ENCODE results near the gene PAPOLB. TPM values are rescaled to one million over a fixed set of nuclear protein-coding genes. Genes with fewer than 3 reads are reported as not detected.

PAPOLB gene
- total RNA-seq, 4 donors from 2014 or later, result 0.11 to 0.30 TPM; not detected in 2

DNA sequence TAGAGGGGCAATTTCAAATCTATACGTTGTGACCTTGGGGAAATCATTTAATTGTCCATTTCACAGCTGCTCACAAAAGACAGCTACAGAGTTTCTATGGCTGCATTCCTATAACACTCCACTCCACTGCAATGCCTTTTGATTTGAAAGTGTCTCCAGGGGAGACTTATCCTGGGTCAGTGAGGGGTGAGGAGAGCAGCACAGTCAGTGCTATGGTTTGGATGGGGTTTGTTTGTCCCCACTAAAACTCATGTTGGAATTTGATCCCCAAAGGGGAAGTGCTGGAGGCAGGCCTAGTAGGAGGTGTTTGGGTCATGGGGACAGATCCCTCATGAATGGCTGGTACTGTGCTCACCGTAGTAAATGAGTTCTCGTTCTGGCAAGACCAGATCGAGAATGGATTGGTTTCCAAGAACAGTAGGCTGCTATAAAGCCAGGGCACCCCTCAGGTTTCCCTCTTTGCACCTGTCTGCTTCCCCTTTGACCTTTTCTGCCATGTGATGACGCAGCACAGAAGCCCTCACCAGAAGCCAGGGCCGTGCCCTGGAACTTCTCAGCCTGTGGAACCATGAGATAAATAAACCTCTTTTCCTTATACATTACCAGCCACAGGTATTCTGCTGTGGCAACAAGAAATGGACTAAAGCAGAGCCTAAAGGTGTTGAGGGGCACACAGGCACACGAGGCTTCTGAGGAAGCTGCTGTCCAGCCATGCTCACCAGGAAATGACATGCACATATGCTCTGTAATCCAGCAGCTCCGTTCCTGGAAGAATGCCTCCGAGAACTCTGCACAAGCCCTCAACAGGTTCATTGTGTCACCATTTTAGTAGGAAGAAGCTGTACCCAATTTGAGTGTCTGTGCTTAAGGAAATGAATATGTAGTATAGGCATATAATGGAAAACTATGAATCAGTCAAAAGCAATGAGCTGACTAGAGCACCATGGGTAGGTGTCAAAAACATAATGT lies 5.0 kb upstream of the PAPOLB start:
- Histone ChIP-seq H3K27ac (no peak overlapping the region), H3K4me1 (no peaks in the 10 kb centered on the region), H3K4me3 (no peak overlapping the region), H3K27me3 (peaks cover 14% of the 10 kb centered on the region), H3K36me3 (no peaks in the 10 kb centered on the region), H3K9me3 (no peaks in the 10 kb centered on the region)
- no peak for DNase-seq (ENCODE audit: low spot score in 2 of 2)
- WGBS, result 84% methylated on average over 9 of the region's 9 CpGs
- TF ChIP-seq EP300 (IDR thresholded peaks at IDR 0.05), result no peak
- TF ChIP-seq POLR2A (IDR thresholded peaks at IDR 0.05), result no peak
- TF ChIP-seq, protein P1, sequence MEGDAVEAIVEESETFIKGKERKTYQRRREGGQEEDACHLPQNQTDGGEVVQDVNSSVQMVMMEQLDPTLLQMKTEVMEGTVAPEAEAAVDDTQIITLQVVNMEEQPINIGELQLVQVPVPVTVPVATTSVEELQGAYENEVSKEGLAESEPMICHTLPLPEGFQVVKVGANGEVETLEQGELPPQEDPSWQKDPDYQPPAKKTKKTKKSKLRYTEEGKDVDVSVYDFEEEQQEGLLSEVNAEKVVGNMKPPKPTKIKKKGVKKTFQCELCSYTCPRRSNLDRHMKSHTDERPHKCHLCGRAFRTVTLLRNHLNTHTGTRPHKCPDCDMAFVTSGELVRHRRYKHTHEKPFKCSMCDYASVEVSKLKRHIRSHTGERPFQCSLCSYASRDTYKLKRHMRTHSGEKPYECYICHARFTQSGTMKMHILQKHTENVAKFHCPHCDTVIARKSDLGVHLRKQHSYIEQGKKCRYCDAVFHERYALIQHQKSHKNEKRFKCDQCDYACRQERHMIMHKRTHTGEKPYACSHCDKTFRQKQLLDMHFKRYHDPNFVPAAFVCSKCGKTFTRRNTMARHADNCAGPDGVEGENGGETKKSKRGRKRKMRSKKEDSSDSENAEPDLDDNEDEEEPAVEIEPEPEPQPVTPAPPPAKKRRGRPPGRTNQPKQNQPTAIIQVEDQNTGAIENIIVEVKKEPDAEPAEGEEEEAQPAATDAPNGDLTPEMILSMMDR (IDR thresholded peaks at IDR 0.05), result no peak
- no peak for TF ChIP-seq POLR2AphosphoS5 (IDR thresholded peaks at IDR 0.05)

DNA sequence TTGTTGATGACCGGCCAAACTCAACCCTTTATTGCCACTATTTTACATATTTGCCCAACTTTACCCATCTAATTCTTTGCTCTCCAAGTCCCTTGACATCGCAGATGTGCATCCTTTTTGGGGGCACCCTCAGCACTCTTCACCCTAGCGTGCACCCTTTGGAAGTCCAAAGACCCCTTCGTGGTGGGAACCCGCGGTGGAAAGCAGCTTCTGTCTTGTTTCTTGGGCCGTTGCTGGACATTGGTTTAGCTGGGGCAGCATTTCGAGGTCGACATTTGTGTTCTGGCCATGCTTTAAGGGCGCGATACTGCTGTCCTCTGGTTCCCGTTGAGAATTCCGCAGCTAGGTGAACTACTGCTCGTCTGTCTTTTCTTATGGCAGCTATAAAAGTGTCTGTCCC lies 326 bp upstream of the PAPOLB start:
- Histone ChIP-seq H3K9me3 (no peaks in the 10 kb centered on the region), H3K27me3 (peaks cover 19% of the 10 kb centered on the region), H3K4me3 (peak overlapping the region; percentile 40), H3K36me3 (no peaks in the 10 kb centered on the region), H3K4me1 (no peaks in the 10 kb centered on the region), H3K27ac (no peak overlapping the region)
- no peak for DNase-seq (ENCODE audit: low spot score in 2 of 2)
- WGBS, result 79% methylated on average over 14 of the region's 14 CpGs
- TF ChIP-seq, protein P1 (IDR thresholded peaks at IDR 0.05), result no peak
- TF ChIP-seq POLR2AphosphoS5 (IDR thresholded peaks at IDR 0.05), result no peak
- TF ChIP-seq POLR2A (IDR thresholded peaks at IDR 0.05), result no peak
- TF ChIP-seq EP300 (IDR thresholded peaks at IDR 0.05), result no peak

DNA sequence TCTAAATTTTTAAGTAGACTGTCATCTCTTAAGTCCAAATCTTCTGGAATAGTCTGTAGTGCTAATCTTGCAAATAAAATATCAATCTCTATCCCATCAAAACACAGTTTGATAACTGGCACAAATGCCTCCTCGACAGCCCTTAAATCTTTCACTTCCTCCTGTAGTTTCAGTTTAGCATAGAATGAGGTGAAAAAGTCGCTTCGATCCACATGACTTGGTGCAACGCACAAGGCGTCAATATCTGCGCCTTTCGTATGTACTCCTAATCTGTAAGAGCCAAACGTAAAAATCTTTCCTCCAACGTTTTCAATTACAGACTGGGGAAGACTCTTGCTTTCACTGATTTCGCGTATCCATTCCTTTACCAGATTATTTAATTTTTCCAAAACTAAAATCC lies 603 bp downstream of the PAPOLB start:
- DNase-seq (ENCODE audit: low spot score in 2 of 2), result no peak
- H3K27ac ChIP-seq, result no peak overlapping the region
- H3K27me3 ChIP-seq, result peaks cover 19% of the 10 kb centered on the region
- no peaks in the 10 kb centered on the region for H3K4me1 ChIP-seq
- no peaks in the 10 kb centered on the region for H3K36me3 ChIP-seq
- H3K4me3 ChIP-seq, result peak overlapping the region; percentile 40
- 85% methylated on average over 11 of the region's 11 CpGs for WGBS
- no peak for TF ChIP-seq EP300 (IDR thresholded peaks at IDR 0.05)
- no peaks in the 10 kb centered on the region for H3K9me3 ChIP-seq

DNA sequence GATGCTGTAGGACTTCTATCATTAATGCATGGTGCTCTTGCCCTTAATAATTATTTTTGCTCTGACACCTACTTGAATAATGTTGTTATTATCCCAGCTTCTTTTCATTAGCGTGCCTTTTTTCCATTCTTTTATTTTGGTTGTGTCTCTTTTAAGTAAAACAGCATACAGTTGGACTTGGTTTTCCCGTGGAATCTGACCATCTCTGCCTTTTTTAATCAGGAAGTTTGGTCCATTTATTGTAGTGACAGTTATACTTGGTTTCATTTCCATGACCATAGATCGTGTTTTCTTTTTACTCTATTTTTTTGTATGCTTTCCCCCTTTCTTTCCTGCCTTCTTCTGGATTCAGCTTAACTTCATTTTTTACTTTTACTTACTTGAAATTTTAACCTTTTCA lies 4.6 kb downstream of the PAPOLB start:
- 89% methylated on average over 3 of the region's 3 CpGs for WGBS
- H3K9me3 ChIP-seq, result no peaks in the 10 kb centered on the region
- no peaks in the 10 kb centered on the region for H3K4me1 ChIP-seq
- no peak for TF ChIP-seq EP300 (IDR thresholded peaks at IDR 0.05)
- no peak for DNase-seq (ENCODE audit: low spot score in 2 of 2)
- no peak overlapping the region for H3K4me3 ChIP-seq
- H3K27me3 ChIP-seq, result peaks cover 8% of the 10 kb centered on the region
- H3K27ac ChIP-seq, result no peak overlapping the region
- H3K36me3 ChIP-seq, result no peaks in the 10 kb centered on the region

DNA sequence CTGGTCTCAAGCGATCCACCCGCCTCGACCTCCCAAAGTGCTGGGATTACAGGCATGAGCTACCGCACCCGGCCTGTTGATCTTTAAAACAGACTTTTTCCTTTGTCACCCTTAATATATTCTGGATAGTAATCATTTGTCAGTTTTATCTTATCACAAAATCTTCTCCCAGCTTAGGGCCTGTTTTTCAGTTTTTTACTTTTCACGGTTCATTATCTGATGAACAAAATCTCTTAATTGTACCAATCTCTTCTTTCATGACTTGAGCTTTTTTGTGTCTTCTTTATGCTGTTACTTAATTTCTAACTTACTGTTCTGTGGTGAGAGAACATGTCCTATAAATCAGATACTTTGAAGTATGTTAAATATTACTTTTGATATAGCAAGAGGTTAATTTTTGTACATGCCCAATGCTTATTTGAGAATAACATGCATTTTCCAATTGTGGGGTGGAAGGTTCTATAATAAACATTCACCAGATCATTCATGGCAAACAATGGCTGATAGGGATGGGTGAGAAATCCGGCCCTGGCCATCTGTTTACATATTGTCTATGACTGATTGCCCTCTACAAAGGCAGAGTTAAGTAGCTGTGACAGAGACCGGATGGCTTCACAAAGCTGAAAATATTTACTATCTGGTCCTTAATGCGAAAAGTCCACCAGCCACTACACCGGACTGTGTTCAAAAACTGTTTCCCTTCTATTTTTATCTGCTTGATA lies 5.3 kb downstream of the PAPOLB start:
- Histone ChIP-seq H3K9me3 (no peaks in the 10 kb centered on the region), H3K27me3 (peaks cover 2% of the 10 kb centered on the region), H3K4me3 (no peak overlapping the region), H3K36me3 (no peaks in the 10 kb centered on the region), H3K4me1 (no peaks in the 10 kb centered on the region), H3K27ac (no peak overlapping the region)
- TF ChIP-seq EP300 (IDR thresholded peaks at IDR 0.05) (no peak), POLR2AphosphoS5 (IDR thresholded peaks at IDR 0.05) (no peak), POLR2A (IDR thresholded peaks at IDR 0.05) (no peak)
- TF ChIP-seq, protein P1 (IDR thresholded peaks at IDR 0.05), result no peak
- DNase-seq (ENCODE audit: low spot score in 2 of 2), result no peak
- WGBS, result 84% methylated on average over 10 of the region's 10 CpGs

DNA sequence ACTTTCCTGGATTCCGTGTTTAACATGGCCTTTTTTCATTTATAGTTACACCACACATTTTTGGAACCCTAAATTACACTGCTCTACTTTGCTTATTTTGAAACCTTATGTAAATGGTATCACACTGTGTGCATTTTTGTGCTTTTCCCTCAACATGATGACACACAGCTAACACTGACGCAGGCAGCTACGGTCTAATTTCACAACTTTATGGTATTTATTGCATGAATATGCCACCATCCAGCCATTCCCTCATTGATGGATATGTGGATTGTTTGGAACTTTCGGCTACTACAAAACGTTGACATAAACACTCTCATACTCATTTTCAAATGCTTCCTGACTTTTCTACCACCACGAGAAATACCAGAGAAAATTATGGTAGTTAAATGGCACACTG lies 6.9 kb downstream of the PAPOLB start:
- TF ChIP-seq POLR2AphosphoS5 (IDR thresholded peaks at IDR 0.05) (no peak), POLR2A (IDR thresholded peaks at IDR 0.05) (no peak), EP300 (IDR thresholded peaks at IDR 0.05) (no peak)
- TF ChIP-seq, protein P1 (IDR thresholded peaks at IDR 0.05), result no peak
- no peak overlapping the region for H3K27ac ChIP-seq
- no peaks in the 10 kb centered on the region for H3K36me3 ChIP-seq
- WGBS, result 88% methylated on average over 6 of the region's 6 CpGs
- H3K4me3 ChIP-seq, result no peak overlapping the region
- H3K4me1 ChIP-seq, result no peaks in the 10 kb centered on the region
- peak in 1 of 2 donors; percentile 6 for DNase-seq (ENCODE audit: low spot score in 2 of 2)
- no peaks in the 10 kb centered on the region for H3K9me3 ChIP-seq
- H3K27me3 ChIP-seq, result no peaks in the 10 kb centered on the region

Measured in suprapubic skin (tissue), 4 donors.